BJ (cell line): Measurements from ENCODE around the gene RBBP7. TPM values are rescaled to one million over a fixed set of nuclear protein-coding genes. Genes with fewer than 3 reads are reported as not detected.
A peak's percentile ranks its signal among the peaks of the same experiment; 100 is the strongest.

Experiments used
- CTCF ChIA-PET: fragments of 350-600 bp; formaldehyde crosslinking; extraction: SDS; loops from one replicate; lab custom pipeline; 2021; ENCODE audit warnings: antibody characterized with exemption, inconsistent platforms; lab: Yijun Ruan, JAX
- POLR2A ChIA-PET: fragments of 300-600 bp; sonication (Branson Sonifier 250); formaldehyde crosslinking; extraction: SDS; loops from one replicate; lab custom pipeline; 2021; ENCODE audit warnings: antibody characterized with exemption; lab: Charles Lee
- DNase-seq: peaks from one replicate; pipeline ENCODE4 v3.0.0-alpha.2; 2011; ENCODE audit warnings: low read depth
- H3K27me3 ChIP-seq: 2 replicates; pipeline ENCODE4 v1.6.0; 2011; ENCODE audit warnings: low read length; ENCODE audit not compliant: control insufficient read depth, insufficient read depth
- H3K36me3 ChIP-seq: 2 replicates; pipeline ENCODE4 v1.5.1; 2011; ENCODE audit warnings: low read length; ENCODE audit not compliant: control insufficient read depth, insufficient read depth
- H3K4me3 ChIP-seq: 2 replicates; pipeline ENCODE4 v1.5.1; 2011; ENCODE audit warnings: low read depth, mild to moderate bottlenecking, control low read depth, low read length
- polyA plus RNA-seq: library from polyadenylated mRNA; depleted of rRNA; stranded (reverse); fragments of >200 nt; gene quantifications from 2 replicates; pipeline ENCODE4 v1.2.3, GENCODE V29; 2011
- TF ChIP-seq, protein P1 (sequence below): IDR thresholded peaks from 2 replicates; pipeline ENCODE4 v1.5.1; 2011; ENCODE audit warnings: low read depth, mild to moderate bottlenecking, control low read depth, inconsistent platforms, low read length, moderate library complexity; ENCODE audit not compliant: insufficient read depth

Gene RBBP7
- polyA plus RNA-seq, 1 experiment = 123 TPM

DNA sequence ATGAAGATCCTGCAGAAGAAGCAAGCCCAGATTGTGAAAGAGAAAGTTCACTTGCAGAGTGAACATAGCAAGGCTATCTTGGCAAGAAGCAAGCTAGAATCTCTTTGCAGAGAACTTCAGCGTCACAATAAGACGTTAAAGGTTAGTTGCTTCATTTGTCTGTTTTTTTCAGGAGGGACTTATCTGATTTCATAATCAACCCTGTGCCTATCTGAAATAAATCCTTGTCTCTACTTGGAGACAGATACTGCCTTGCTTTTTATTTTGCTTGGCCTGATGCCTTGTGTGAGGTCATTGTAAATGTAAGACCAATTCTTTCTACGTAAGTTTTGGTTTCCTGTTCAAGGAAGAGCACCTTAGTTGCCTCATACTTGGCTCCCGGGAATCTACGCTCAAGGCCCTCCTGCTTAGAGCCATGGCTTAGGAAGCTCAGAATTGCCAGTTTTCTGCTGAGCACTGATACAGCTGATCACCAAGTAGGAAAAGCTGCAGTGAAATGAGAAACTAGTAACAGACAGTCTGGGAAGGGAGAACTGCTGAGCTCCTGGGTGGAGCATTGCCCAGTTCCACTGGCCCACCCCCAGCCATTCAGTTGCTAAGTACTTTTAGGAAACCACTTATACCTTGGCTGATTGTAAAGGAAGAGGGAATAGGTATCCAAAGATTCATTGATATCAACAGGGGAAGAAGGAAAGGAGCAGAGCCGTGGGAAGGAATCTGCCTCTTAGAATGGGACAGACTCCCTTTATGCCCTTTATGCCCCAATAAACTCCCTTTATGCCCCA, 41.8 kb downstream of the RBBP7 start:
- Histone ChIP-seq H3K27me3 (no peaks in the 10 kb centered on the region), H3K4me3 (no peak overlapping the region), H3K36me3 (no peaks in the 10 kb centered on the region; the same call in 1 of the 2 replicates)
- DNase-seq = no peak
- TF ChIP-seq, protein P1, sequence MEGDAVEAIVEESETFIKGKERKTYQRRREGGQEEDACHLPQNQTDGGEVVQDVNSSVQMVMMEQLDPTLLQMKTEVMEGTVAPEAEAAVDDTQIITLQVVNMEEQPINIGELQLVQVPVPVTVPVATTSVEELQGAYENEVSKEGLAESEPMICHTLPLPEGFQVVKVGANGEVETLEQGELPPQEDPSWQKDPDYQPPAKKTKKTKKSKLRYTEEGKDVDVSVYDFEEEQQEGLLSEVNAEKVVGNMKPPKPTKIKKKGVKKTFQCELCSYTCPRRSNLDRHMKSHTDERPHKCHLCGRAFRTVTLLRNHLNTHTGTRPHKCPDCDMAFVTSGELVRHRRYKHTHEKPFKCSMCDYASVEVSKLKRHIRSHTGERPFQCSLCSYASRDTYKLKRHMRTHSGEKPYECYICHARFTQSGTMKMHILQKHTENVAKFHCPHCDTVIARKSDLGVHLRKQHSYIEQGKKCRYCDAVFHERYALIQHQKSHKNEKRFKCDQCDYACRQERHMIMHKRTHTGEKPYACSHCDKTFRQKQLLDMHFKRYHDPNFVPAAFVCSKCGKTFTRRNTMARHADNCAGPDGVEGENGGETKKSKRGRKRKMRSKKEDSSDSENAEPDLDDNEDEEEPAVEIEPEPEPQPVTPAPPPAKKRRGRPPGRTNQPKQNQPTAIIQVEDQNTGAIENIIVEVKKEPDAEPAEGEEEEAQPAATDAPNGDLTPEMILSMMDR = no peak
- ChIA-PET POLR2A (no interaction called here), CTCF (interaction anchor here (1.1 to 2.4 kb wide), 2 partner anchors 13 to 218 kb away, joined by 3 to 8 read pairs; no protein-coding TSS in a partner anchor)

DNA sequence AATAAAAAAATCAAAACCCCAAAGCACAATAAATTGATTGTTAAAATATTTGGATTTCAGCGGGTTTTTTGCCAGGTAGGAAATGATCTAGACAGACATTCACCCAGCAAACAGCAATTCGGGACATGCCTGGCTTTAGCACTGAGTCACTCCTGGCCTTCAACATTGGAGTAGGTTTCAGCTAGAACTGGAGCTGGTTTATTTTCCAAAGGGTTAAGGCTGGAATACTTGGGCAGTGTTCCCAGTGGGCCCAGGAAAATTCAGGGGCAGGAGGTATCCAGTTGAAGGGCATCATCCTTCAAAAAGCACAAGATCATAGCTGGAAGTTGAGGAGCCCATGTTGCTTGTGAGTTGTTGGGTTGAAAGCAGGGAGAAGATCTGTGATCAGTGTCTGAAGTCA, 42.9 kb downstream of the RBBP7 start:
- Histone ChIP-seq H3K4me3 (no peak overlapping the region), H3K27me3 (no peaks in the 10 kb centered on the region), H3K36me3 (no peaks in the 10 kb centered on the region; the same call in 1 of the 2 replicates)
- no peak for DNase-seq
- ChIA-PET CTCF (interaction anchor here (1.5 to 2.2 kb wide), 5 partner anchors 21 to 221 kb away, joined by 3 to 23 read pairs (median 12); no protein-coding TSS in a partner anchor), POLR2A (no interaction called here)
- TF ChIP-seq, protein P1 = no peak

DNA sequence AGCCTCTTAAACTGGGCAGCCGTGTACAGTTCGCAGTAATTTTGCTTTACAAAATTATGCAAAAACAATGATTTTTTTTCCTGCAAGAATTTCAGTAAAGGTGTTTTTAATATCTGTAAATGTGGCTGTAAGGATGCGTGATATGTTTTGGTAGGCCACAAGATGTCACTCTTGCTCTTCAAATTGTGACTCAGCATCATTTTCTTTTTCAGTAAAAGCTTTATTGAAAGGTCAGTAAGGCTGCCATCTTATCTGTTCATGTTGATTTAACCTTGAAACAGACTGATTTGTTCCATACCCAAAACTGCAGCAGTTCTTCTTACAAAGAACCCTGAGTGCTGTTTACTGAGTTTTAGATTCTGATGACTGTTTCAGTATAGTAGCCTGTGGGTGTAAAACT, 44.0 kb downstream of the RBBP7 start:
- no peaks in the 10 kb centered on the region; the same call in 1 of the 2 replicates for H3K36me3 ChIP-seq
- ChIA-PET CTCF (interaction anchor here (0.7 to 2.2 kb wide), 17 partner anchors 9 to 256 kb away, joined by 3 to 23 read pairs (median 4); no protein-coding TSS in a partner anchor), POLR2A (no interaction called here)
- TF ChIP-seq, protein P1 = 0 out of 2 replicates have a peak, but pooled peaks have one; percentile 16
- no peak for DNase-seq
- H3K27me3 ChIP-seq = no peaks in the 10 kb centered on the region
- no peak overlapping the region for H3K4me3 ChIP-seq

DNA sequence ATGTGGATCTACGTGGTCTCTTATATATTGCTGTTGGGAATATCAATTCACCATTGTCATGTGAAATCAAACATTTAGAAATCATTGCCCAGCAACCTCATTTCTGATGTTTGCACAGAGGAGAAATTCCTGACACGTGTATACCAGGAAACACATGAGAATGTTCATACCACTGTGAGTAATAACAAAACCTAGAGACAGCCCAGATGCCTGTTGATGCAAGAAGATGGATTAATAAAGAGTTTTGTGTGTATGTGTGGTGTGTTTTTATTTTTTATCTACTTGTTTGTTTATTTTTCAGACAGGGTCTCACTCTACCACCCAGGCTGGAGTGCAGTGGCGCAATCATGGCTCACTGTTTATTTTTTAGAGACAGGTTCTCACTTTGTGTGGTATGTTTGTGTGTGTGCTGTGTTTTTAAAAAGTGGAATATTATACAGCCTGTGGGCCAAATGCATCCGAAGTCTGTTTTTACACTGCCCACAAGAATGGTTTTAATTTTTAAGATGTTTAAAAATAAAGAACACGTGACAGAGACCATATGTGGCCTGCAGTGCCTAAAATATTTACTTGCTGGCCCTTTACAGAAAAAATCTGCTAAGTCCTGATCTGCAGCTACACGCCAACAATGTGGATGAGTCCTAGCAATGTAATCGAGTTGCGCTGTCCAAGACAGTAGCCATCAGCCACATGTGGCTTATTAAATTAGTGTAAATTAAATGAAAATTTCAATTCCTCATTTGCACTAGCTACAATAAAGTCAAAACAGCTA, 44.7 kb downstream of the RBBP7 start:
- ChIA-PET POLR2A (no interaction called here), CTCF (interaction anchor here (0.7 to 2.2 kb wide), 15 partner anchors 13 to 257 kb away, joined by 3 to 23 read pairs (median 4); no protein-coding TSS in a partner anchor)
- no peak for DNase-seq
- H3K27me3 ChIP-seq = no peaks in the 10 kb centered on the region
- TF ChIP-seq, protein P1 = no peak
- H3K4me3 ChIP-seq = no peak overlapping the region
- no peaks in the 10 kb centered on the region; the same call in 1 of the 2 replicates for H3K36me3 ChIP-seq

DNA sequence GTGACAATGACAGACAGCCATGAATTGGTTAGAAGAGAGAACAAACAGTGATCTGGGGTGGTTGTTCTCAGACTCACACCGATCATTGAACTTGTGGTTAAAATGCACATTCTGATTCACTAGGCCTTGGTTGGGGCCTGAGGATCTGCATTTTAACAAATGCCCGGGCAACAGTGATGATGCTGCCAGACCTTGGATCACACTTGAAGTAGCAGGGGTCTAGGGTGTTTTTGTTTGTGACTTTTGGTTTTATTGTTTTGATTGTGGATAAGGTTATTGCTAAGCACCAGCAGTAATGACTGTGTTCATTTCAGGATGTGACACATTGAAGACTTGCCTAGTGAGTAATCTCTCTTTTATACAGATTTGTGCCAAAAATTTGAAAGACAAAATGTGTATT, 47.4 kb downstream of the RBBP7 start:
- Histone ChIP-seq H3K36me3 (no peaks in the 10 kb centered on the region), H3K4me3 (no peak overlapping the region), H3K27me3 (no peaks in the 10 kb centered on the region)
- CTCF ChIA-PET = interaction anchor here (1.1 kb wide), 1 partner anchor 70 kb away, joined by 3 read pairs; no protein-coding TSS in a partner anchor
- DNase-seq = no peak
- TF ChIP-seq, protein P1 = no peak
- POLR2A ChIA-PET = no interaction called here
